GF-D8 (cell line): ENCODE data around the gene GET3.

Experiments used
- DNase-seq: peaks from one replicate; lab custom pipeline; 2025; lab: John Stamatoyannopoulos, UW

Gene GET3

DNA sequence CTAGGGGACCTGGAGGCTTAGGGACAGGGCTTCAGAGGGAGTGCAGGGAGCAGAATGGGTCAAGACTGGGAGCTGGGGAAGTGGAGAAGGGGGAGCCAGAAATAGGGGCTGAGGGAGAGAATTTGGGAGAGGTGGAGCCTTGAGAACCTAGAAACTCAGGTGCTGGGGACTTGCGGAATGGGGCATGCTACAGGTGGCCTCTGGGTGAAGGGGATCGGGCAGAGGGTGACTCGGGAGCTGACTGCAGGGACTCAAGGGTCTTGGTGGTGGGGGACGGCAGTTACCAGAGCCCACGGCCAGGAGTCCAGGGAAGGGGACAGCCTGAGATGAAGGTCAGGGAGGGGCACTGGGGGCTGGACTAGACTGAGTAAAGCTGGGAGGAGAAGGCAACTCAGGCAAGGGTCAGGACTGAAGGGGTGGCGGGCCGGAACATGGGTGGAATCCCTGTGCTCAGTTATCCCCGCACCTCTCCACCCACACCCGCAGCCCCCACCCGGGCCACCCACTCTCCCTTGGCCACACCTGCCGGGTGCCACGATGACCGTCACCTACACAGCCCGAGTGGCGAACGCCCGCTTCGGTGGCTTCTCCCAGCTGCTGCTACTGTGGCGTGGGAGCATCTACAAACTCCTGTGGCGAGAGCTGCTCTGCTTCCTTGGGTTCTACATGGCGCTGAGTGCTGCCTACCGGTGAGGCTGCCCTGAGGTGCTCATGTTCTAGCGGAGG lies 14.9 kb downstream of the GET3 start:
- no peak for DNase-seq

DNA sequence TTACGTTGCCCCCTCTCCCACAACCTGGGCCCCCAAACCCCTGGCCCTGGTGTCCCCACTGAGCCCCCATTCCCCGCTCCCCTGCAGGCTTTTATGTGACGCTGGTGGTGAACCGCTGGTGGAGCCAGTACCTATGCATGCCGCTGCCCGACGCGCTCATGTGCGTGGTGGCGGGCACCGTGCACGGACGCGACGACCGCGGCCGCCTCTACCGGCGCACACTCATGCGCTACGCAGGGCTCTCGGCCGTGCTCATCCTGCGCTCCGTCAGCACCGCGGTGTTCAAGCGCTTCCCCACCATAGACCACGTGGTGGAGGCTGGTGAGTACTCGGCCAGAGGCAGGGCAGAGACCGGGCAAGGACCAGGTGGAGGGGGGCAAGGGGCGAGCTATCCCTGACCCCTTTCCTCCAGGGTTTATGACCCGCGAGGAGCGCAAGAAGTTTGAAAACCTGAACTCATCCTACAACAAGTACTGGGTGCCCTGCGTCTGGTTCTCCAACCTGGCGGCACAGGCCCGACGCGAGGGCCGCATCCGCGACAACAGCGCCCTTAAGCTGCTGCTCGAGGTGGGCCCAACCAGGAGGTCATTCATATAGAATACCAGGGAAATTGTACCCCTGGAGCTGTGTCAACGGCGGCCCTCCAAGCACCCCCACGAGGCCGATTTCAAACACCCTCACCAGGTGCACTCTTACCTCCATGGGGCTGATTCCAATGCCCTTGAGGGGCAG lies 17.3 kb downstream of the GET3 start:
- DNase-seq: no peak

DNA sequence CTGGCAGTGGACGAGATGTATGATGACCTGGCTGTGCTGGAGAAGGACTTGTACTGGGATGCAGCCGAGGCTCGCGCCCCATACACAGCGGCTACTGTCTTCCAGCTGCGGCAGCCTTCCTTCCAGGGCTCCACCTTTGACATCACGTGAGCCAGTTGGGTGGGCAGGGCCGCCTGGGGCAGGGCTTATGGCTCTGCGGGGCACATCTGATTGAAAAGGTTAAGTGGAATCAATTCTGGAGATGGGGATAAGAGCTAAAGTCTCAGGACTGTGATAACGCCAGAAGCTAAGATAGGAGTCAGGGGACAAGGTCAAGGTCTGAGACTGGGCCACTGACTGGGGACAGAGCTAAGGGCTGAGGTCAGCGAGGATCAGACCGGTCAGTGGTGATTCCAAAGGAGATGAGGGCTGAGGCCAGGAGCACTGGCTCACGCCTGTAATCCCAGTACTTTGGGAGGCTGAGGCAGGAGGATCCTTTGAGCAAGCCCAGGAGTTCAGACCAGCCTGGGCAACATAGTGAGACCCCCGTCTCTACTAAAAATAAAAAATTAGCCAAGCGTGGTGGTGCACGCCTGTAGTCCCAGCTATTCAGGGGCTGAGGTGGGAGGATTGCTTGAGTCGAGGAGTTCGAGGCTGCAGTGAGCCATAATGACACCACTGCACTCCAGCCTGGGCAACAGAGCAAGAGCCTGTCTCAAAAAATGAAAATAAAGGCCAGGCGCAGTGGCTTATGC lies 19.0 kb downstream of the GET3 start:
- DNase-seq: no peak

DNA sequence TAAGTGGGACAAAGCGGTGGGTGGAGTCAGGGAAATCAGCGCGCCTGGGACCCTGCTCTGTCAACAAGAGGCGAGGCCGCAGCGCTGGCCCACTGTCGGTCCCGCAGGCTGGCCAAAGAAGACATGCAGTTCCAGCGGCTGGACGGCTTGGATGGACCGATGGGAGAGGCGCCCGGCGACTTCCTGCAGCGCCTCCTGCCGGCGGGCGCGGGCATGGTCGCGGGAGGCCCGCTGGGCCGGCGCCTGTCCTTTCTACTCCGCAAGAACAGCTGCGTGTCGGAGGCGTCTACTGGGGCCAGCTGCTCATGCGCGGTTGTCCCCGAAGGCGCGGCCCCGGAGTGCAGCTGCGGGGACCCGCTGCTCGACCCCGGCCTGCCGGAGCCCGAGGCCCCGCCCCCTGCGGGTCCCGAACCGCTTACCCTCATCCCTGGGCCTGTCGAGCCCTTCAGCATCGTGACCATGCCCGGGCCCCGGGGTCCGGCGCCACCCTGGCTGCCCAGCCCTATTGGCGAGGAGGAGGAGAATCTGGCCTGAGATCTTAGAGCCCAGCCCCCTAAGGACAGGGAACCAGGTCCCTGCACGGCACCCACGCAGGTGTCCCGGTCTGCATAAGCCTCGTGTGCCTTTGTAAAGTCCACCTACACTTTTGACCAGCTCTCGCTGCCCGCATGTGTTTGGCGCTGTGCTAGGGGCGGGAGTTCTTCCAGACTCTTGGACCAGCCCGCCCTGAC lies 20.4 kb downstream of the GET3 start:
- no peak for DNase-seq

GRCh38 chr19:12759686-12760085 lies 22.4 kb downstream of the GET3 start:
- DNase-seq: no peak

GRCh38 chr19:12763100-12763499 lies 25.8 kb downstream of the GET3 start:
- no peak for DNase-seq

- DNase-seq: no peak
Observed at GRCh38 chr19:12764698-12765097, 27.4 kb downstream of the GET3 start.

DNA sequence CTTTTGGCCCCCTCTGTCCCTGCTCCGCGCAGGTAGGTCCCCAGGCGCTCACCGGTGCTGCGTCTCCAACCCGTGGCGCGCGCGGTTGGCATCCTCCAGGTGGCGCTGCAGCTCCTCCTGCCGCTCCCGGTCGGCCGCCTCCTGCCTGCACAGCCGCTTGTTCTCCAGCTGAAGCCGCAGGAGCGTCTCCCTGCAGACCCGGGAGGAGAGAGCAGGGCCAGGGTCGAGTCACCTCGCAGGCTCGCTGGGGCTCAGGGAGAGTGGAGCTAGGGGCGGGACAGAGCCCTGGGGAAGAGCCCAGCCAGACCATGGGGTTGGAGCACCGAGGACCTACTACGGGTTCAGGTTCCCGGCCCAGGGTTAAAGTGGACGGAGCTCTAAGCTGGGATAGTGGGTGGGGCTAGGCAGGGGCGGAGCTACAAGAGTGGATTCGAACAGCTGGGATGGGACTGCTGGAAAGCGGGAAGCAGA lies 28.8 kb downstream of the GET3 start:
- peak; percentile 35 for DNase-seq

DNA sequence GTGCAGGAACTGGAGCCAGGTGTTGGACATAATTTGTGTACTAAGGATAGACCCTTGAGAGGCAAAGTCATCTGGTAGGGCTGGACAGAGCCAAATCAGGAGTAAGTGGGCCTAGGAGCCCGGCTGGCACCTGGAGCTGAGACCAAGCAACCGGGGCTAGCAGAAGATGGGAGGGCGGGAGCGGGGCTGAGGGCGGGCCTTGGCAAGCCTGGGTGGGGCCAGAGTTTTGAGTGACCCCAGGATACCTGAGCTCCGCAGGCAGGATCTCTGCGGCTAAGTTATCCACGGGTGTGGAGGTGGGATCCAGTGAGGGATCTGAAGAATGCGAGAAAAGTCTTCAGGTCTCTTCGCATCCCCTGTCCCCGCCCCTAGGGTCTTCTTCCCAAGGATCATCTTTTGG lies 29.9 kb downstream of the GET3 start:
- no peak for DNase-seq

- no peak for DNase-seq
Observed at GRCh38 chr19:12767666-12768065, 30.4 kb downstream of the GET3 start.

GRCh38 chr19:12769689-12770088 lies 32.4 kb downstream of the GET3 start:
- DNase-seq: no peak

DNA sequence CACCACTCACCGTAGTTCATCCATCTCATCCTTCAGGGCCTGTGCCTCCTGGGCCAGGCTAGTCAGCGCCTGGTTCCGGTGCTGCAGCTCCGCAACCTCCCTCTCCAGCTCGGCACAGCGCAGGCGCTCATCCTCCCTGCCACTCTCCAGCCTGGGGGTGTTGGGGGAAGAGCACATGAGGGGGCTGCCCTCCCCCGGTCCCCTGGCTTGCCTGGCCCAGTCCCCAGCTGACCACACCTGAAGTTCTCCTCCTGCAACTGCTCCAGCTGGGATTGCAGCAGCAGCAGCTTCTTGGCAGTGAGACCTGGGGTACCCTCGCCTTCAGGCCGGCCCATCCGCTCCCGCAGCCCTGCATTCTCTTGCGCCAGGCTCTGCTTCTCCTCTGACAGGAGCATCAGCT lies 33.6 kb downstream of the GET3 start:
- DNase-seq: no peak

- DNase-seq: no peak
Observed at GRCh38 chr19:12772323-12772722, 35.0 kb downstream of the GET3 start.

GRCh38 chr19:12773571-12773970 lies 36.3 kb downstream of the GET3 start:
- DNase-seq: no peak

DNA sequence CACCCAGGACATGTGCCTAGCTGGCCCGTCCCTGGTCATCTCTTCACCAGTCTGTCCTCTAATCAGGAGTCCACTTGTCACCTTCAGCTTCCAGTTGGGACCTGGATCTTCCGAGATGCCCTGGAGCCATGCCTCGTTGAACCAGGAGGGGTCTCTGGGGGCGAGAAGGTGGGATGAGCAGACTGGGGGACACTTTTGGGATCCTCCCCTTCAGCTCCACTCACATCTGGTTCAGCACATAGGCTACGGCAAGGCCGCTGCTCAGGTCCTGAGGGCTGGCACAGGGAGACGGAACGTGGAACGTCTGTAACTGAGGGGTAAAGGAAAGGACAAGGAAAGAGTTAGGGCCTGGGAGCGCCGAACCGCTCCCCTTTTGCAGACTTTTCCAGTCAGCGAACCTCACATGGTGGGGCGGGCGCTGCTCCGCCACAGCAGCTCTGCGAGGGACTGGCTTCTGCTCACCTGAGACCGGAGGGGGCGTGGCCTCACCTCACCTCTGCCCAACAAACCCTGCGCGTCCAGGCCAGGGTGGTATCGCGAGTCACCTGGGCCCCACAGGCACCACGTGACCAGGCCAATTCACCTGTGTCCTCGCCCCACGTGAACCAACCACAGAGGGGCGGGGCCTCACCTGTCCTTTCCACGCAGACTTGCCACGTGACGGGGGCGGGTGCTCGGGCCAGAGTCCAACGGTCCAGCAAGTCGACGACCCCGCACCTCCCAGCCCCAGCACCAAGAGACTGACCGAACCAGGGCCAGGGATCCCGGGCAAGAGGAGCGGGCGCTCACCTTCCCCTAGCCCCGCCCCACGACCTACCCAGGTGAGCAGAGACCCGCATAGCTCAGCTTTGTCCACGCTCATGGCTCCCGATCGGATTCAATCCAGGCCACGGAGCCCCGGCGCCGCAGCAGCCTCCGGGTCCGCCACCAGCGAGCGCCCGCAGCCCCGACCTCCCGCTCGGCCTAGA lies 37.6 kb downstream of the GET3 start, which contains the start of gene HOOK2:
TSS of gene HOOK2 (minus strand) at position 965 of the 968 bp plus-strand sequence. CDS start at position 862, 103 bp downstream.
- no peak for DNase-seq

- peak; percentile 14 for DNase-seq
Observed at GRCh38 chr19:12777217-12778016, 40.1 kb downstream of the GET3 start.

- DNase-seq: peak; percentile 27
Observed at GRCh38 chr19:12778017-12778904, 41.0 kb downstream of the GET3 start.

GRCh38 chr19:12778905-12779161 lies 41.5 kb downstream of the GET3 start:
- DNase-seq: no peak
